ENCODE results near the gene TNS3. TPM values are rescaled to one million over a fixed set of nuclear protein-coding genes. Genes with fewer than 3 reads are reported as not detected.
"Not testable (repeated sequence)": the region's sequence is repeated elsewhere in the genome, so short reads cannot be mapped to it uniquely, and the experiment has no call there.

TNS3 gene
- total and polyA plus RNA-seq, 9 donors: 20.2 to 49.1 (median 29.7) TPM

- DNase-seq; H3K27ac ChIP-seq (ENCODE audit: low read length); H3K9me3 ChIP-seq (replicated peaks; ENCODE audit: control insufficient read depth, low read depth, low read length); H3K4me3 ChIP-seq (ENCODE audit: low read length); H3K36me3 ChIP-seq (ENCODE audit: control insufficient read depth, insufficient read depth, low read length); H3K27me3 ChIP-seq (ENCODE audit: control insufficient read depth, insufficient read depth, low read length): not testable (repeated sequence)
- 94% methylated on average over 13 of the region's 13 CpGs for WGBS (ENCODE audit: insufficient coverage)
- H3K4me1 ChIP-seq (ENCODE audit: control insufficient read depth, insufficient read depth, low read length): peaks cover 14% of the 10 kb centered on the region
Measured at GRCh38 chr7:47603514-47604255, 21.8 kb upstream of the TNS3 start.

- Histone ChIP-seq H3K4me1 (ENCODE audit: control insufficient read depth, insufficient read depth, low read length) (peaks cover 14% of the 10 kb centered on the region), H3K36me3 (ENCODE audit: control insufficient read depth, insufficient read depth, low read length) (no peaks in the 10 kb centered on the region), H3K27ac (ENCODE audit: low read length) (no peak overlapping the region), H3K4me3 (ENCODE audit: low read length) (no peak overlapping the region), H3K27me3 (ENCODE audit: control insufficient read depth, insufficient read depth, low read length) (no peaks in the 10 kb centered on the region), H3K9me3 (replicated peaks; ENCODE audit: control insufficient read depth, low read depth, low read length) (peaks cover 12% of the 10 kb centered on the region)
- DNase-seq: no peak
- WGBS (ENCODE audit: insufficient coverage): 76% methylated on average over 2 of the region's 7 CpGs
Measured at GRCh38 chr7:47602272-47603004, 20.5 kb upstream of the TNS3 start.

GRCh38 chr7:47601881-47602249, 20.0 kb upstream of the TNS3 start:
- H3K36me3 ChIP-seq (ENCODE audit: control insufficient read depth, insufficient read depth, low read length): no peaks in the 10 kb centered on the region
- peaks cover 14% of the 10 kb centered on the region for H3K4me1 ChIP-seq (ENCODE audit: control insufficient read depth, insufficient read depth, low read length)
- WGBS (ENCODE audit: insufficient coverage): 80% methylated on average over 1 of the region's 2 CpGs
- H3K27me3 ChIP-seq (ENCODE audit: control insufficient read depth, insufficient read depth, low read length): no peaks in the 10 kb centered on the region
- no peak overlapping the region for H3K27ac ChIP-seq (ENCODE audit: low read length)
- DNase-seq: no peak
- H3K4me3 ChIP-seq (ENCODE audit: low read length): no peak overlapping the region
- H3K9me3 ChIP-seq (replicated peaks; ENCODE audit: control insufficient read depth, low read depth, low read length): peaks cover 18% of the 10 kb centered on the region

- H3K27ac ChIP-seq (ENCODE audit: low read length): no peak overlapping the region
- peaks cover 14% of the 10 kb centered on the region for H3K4me1 ChIP-seq (ENCODE audit: control insufficient read depth, insufficient read depth, low read length)
- no peak for DNase-seq
- H3K36me3 ChIP-seq (ENCODE audit: control insufficient read depth, insufficient read depth, low read length): no peaks in the 10 kb centered on the region
- H3K9me3 ChIP-seq (replicated peaks; ENCODE audit: control insufficient read depth, low read depth, low read length): peaks cover 23% of the 10 kb centered on the region
- 90% methylated on average over 3 of the region's 4 CpGs for WGBS (ENCODE audit: insufficient coverage)
- H3K4me3 ChIP-seq (ENCODE audit: low read length): no peak overlapping the region
- no peaks in the 10 kb centered on the region for H3K27me3 ChIP-seq (ENCODE audit: control insufficient read depth, insufficient read depth, low read length)
Measured at GRCh38 chr7:47601119-47601880, 19.4 kb upstream of the TNS3 start.

GRCh38 chr7:47600199-47601118, 18.5 kb upstream of the TNS3 start:
- no peak overlapping the region for H3K4me3 ChIP-seq (ENCODE audit: low read length)
- H3K27ac ChIP-seq (ENCODE audit: low read length): no peak overlapping the region
- WGBS (ENCODE audit: insufficient coverage): 65% methylated on average over 14 of the region's 15 CpGs
- no peak for DNase-seq
- H3K4me1 ChIP-seq (ENCODE audit: control insufficient read depth, insufficient read depth, low read length): peaks cover 14% of the 10 kb centered on the region
- peaks cover 29% of the 10 kb centered on the region for H3K9me3 ChIP-seq (replicated peaks; ENCODE audit: control insufficient read depth, low read depth, low read length)
- no peaks in the 10 kb centered on the region for H3K27me3 ChIP-seq (ENCODE audit: control insufficient read depth, insufficient read depth, low read length)
- no peaks in the 10 kb centered on the region for H3K36me3 ChIP-seq (ENCODE audit: control insufficient read depth, insufficient read depth, low read length)

GRCh38 chr7:47597379-47597778, 15.5 kb upstream of the TNS3 start:
- no CpG with 5 or more reads among the region's 5 CpGs for WGBS (ENCODE audit: insufficient coverage)
- DNase-seq: no peak
- no peak overlapping the region for H3K27ac ChIP-seq (ENCODE audit: low read length)
- no peaks in the 10 kb centered on the region for H3K36me3 ChIP-seq (ENCODE audit: control insufficient read depth, insufficient read depth, low read length)
- H3K27me3 ChIP-seq (ENCODE audit: control insufficient read depth, insufficient read depth, low read length): no peaks in the 10 kb centered on the region
- H3K4me1 ChIP-seq (ENCODE audit: control insufficient read depth, insufficient read depth, low read length): peaks cover 7% of the 10 kb centered on the region
- H3K9me3 ChIP-seq (replicated peaks; ENCODE audit: control insufficient read depth, low read depth, low read length): peaks cover 35% of the 10 kb centered on the region
- no peak overlapping the region for H3K4me3 ChIP-seq (ENCODE audit: low read length)

GRCh38 chr7:47596502-47597202, 14.7 kb upstream of the TNS3 start:
- no peak for DNase-seq
- no peak overlapping the region for H3K27ac ChIP-seq (ENCODE audit: low read length)
- no peaks in the 10 kb centered on the region for H3K27me3 ChIP-seq (ENCODE audit: control insufficient read depth, insufficient read depth, low read length)
- H3K4me3 ChIP-seq (ENCODE audit: low read length): no peak overlapping the region
- H3K4me1 ChIP-seq (ENCODE audit: control insufficient read depth, insufficient read depth, low read length): peaks cover 6% of the 10 kb centered on the region
- no peaks in the 10 kb centered on the region for H3K36me3 ChIP-seq (ENCODE audit: control insufficient read depth, insufficient read depth, low read length)
- WGBS (ENCODE audit: insufficient coverage): 80% methylated on average over 9 of the region's 12 CpGs
- H3K9me3 ChIP-seq (replicated peaks; ENCODE audit: control insufficient read depth, low read depth, low read length): peaks cover 35% of the 10 kb centered on the region

GRCh38 chr7:47594406-47594805, 12.5 kb upstream of the TNS3 start:
- peaks cover 35% of the 10 kb centered on the region for H3K9me3 ChIP-seq (replicated peaks; ENCODE audit: control insufficient read depth, low read depth, low read length)
- H3K4me1 ChIP-seq (ENCODE audit: control insufficient read depth, insufficient read depth, low read length): peaks cover 4% of the 10 kb centered on the region
- no peak for DNase-seq
- H3K27me3 ChIP-seq (ENCODE audit: control insufficient read depth, insufficient read depth, low read length): no peaks in the 10 kb centered on the region
- 80% methylated on average over 1 of the region's 3 CpGs for WGBS (ENCODE audit: insufficient coverage)
- H3K36me3 ChIP-seq (ENCODE audit: control insufficient read depth, insufficient read depth, low read length): no peaks in the 10 kb centered on the region
- no peak overlapping the region for H3K4me3 ChIP-seq (ENCODE audit: low read length)
- no peak overlapping the region for H3K27ac ChIP-seq (ENCODE audit: low read length)
